ENCODE data around the gene GTF2A2.
"Not testable (repeated sequence)": the region's sequence is repeated elsewhere in the genome, so short reads cannot be mapped to it uniquely, and the experiment has no call there.

Gene GTF2A2

GRCh38 chr15:59674361-59674877 is 17.1 kb upstream of the GTF2A2 start:
- DNase-seq (ENCODE audit: low read depth in 3 of 3): no peak

GRCh38 chr15:59668556-59668955 is 11.2 kb upstream of the GTF2A2 start:
- no peak for DNase-seq (ENCODE audit: low read depth in 3 of 3)

- DNase-seq (ENCODE audit: low read depth in 3 of 3): no peak
Measured at GRCh38 chr15:59662260-59662659, 4.9 kb upstream of the GTF2A2 start.

GRCh38 chr15:59659366-59659765 is 2.1 kb upstream of the GTF2A2 start:
- DNase-seq (ENCODE audit: low read depth in 3 of 3): no peak

- DNase-seq (ENCODE audit: low read depth in 3 of 3): no peak
Measured at GRCh38 chr15:59657635-59658125, 365 bp upstream of the GTF2A2 start.

GRCh38 chr15:59654046-59654445 is 3.3 kb downstream of the GTF2A2 start:
- no peak for DNase-seq (ENCODE audit: low read depth in 3 of 3)

- no peak for DNase-seq (ENCODE audit: low read depth in 3 of 3)
Measured at GRCh38 chr15:59649603-59650002, 7.7 kb downstream of the GTF2A2 start.

- no peak for DNase-seq (ENCODE audit: low read depth in 3 of 3)
Measured at GRCh38 chr15:59647085-59647484, 10.2 kb downstream of the GTF2A2 start.

GRCh38 chr15:59646277-59646676 is 11.0 kb downstream of the GTF2A2 start:
- no peak for DNase-seq (ENCODE audit: low read depth in 3 of 3)

GRCh38 chr15:59645812-59646211 is 11.5 kb downstream of the GTF2A2 start:
- not testable (repeated sequence) for DNase-seq (ENCODE audit: low read depth in 3 of 3)

- DNase-seq (ENCODE audit: low read depth in 3 of 3): no peak
Measured at GRCh38 chr15:59644756-59645155, 12.6 kb downstream of the GTF2A2 start.

GRCh38 chr15:59642351-59642750 is 15.0 kb downstream of the GTF2A2 start:
- no peak for DNase-seq (ENCODE audit: low read depth in 3 of 3)

- DNase-seq (ENCODE audit: low read depth in 3 of 3): not testable (repeated sequence)
Measured at GRCh38 chr15:59637507-59637906, 19.8 kb downstream of the GTF2A2 start.

- no peak for DNase-seq (ENCODE audit: low read depth in 3 of 3)
Measured at GRCh38 chr15:59636184-59636583, 21.1 kb downstream of the GTF2A2 start.

- DNase-seq (ENCODE audit: low read depth in 3 of 3): no peak
Measured at GRCh38 chr15:59632714-59633113, 24.6 kb downstream of the GTF2A2 start.

- peak; percentile 12 to 37 (median 35) for DNase-seq (ENCODE audit: low read depth in 3 of 3)
Measured at GRCh38 chr15:59622289-59622688, 35.0 kb downstream of the GTF2A2 start.

- no peak for DNase-seq (ENCODE audit: low read depth in 3 of 3)
Measured at GRCh38 chr15:59618406-59618805, 38.9 kb downstream of the GTF2A2 start.

GRCh38 chr15:59616379-59616778 is 40.9 kb downstream of the GTF2A2 start:
- no peak for DNase-seq (ENCODE audit: low read depth in 3 of 3)

GRCh38 chr15:59615661-59616060 is 41.7 kb downstream of the GTF2A2 start:
- DNase-seq (ENCODE audit: low read depth in 3 of 3): no peak

- DNase-seq (ENCODE audit: low read depth in 3 of 3): no peak
Measured at GRCh38 chr15:59614153-59614552, 43.2 kb downstream of the GTF2A2 start.

GRCh38 chr15:59611276-59612260 is 45.7 kb downstream of the GTF2A2 start, which contains the start of gene GCNT3:
Gene GCNT3, plus strand, starts transcription at chr15:59611783. Its CDS starts 6,456 bp downstream, at chr15:59618239.
- DNase-seq (ENCODE audit: low read depth in 3 of 3): no peak

- DNase-seq (ENCODE audit: low read depth in 3 of 3): no peak
Measured at GRCh38 chr15:59609730-59610712, 47.3 kb downstream of the GTF2A2 start.
